Measurements from ENCODE around the gene KIF26A. TPM values are rescaled to one million over a fixed set of nuclear protein-coding genes. Genes with fewer than 3 reads are reported as not detected.

The KIF26A gene
- total RNA-seq, 4 donors from 2014 or later, result 0.74 to 7.3 (median 2.4) TPM

- ATAC-seq (ENCODE audit: low FRiP score) (no peak), DNase-seq (ENCODE audit: low spot score) (no peak)
- TF ChIP-seq CTCF (IDR thresholded peaks at IDR 0.05), result no peak
These were observed 89.4 kb downstream of the KIF26A start for GRCh38 chr14:104227806-104228205.

- no peak for TF ChIP-seq CTCF (IDR thresholded peaks at IDR 0.05)
- DNase-seq (ENCODE audit: low spot score) (no peak), ATAC-seq (ENCODE audit: low FRiP score) (no peak)
These were observed 89.8 kb downstream of the KIF26A start for GRCh38 chr14:104228221-104228620.

- TF ChIP-seq CTCF (IDR thresholded peaks at IDR 0.05), result no peak
- DNase-seq (ENCODE audit: low spot score) (no peak), ATAC-seq (ENCODE audit: low FRiP score) (no peak)
These were observed 90.5 kb downstream of the KIF26A start for GRCh38 chr14:104228716-104229533.

GRCh38 chr14:104229534-104230055, 91.2 kb downstream of the KIF26A start:
- TF ChIP-seq CTCF (IDR thresholded peaks at IDR 0.05), result no peak
- no peak for ATAC-seq (ENCODE audit: low FRiP score)
- DNase-seq (ENCODE audit: low spot score), result no peak

GRCh38 chr14:104230119-104230815, 91.9 kb downstream of the KIF26A start:
- TF ChIP-seq CTCF (IDR thresholded peaks at IDR 0.05), result no peak
- DNase-seq (ENCODE audit: low spot score), result no peak
- no peak for ATAC-seq (ENCODE audit: low FRiP score)

Small RNA genes lying within 50 kb of the gene (small RNA-seq; reads per million reads assigned to genes)
- gene MIR203A, result 0.77 reads per million

Other genes starting within 250 kb of the KIF26A start
- 1 to 10 TPM in 2 of 4 donors, under 1 TPM in 2; 0.28 to 8.0 (median 1.1) TPM for gene TDRD9, start 210.1 kb upstream of the KIF26A start, total RNA-seq
- not detected for gene RD3L, start 196.1 kb upstream of the KIF26A start, total RNA-seq
- 1 to 10 TPM in 3 of 4 donors, not detected in 1; 1.5 to 2.0 (median 1.9) TPM for gene ASPG, start 52.9 kb upstream of the KIF26A start, total RNA-seq